Tongue (tissue), 2 donors: ENCODE results near the gene REG1B. TPM values are rescaled to one million over a fixed set of nuclear protein-coding genes. Genes with fewer than 3 reads are reported as not detected.
"Not testable (repeated sequence)": the region's sequence is repeated elsewhere in the genome, so short reads cannot be mapped to it uniquely, and the experiment has no call there.

Source experiments
- DNase-seq: peaks from one replicate; pipeline ENCODE4 v3.0.0-alpha.2; 2015
- total RNA-seq: library from RNA; depleted of rRNA; stranded (reverse); fragments of >200 nt; gene quantifications from one replicate; pipeline ENCODE4 v1.2.3, GENCODE V29; 2014

Gene REG1B
- total RNA-seq, 1 donor from 2014 or later = not detected

DNA sequence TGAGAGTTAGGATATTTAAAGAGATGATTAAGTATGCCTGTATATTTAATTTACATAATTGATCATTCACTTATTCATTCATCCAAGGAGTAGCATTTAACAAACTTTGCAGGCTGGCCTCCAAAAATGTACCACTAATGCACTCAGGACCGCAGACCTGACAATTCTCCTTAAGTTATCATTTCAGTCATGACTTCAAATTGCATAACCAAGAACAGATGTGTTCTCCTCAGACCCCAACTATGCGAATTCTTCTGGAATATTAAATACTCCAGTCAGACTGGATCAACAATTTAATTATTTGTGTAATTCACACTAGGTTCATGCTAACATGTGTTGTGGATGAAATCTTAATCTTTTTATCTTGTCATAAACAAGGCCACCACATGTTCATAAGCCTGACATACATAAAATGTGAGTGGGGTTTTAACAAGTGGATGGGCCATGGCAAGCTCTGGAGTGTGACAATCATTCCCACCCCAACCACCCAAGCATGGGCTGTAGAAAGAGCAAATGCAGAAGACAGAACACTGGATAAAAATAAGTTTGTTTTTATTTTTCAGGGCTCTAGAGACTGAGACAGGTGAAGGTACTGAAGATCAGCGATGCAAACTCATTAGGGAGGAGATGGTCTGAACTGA, 3.2 kb downstream of the REG1B start:
- no peak for DNase-seq

DNA sequence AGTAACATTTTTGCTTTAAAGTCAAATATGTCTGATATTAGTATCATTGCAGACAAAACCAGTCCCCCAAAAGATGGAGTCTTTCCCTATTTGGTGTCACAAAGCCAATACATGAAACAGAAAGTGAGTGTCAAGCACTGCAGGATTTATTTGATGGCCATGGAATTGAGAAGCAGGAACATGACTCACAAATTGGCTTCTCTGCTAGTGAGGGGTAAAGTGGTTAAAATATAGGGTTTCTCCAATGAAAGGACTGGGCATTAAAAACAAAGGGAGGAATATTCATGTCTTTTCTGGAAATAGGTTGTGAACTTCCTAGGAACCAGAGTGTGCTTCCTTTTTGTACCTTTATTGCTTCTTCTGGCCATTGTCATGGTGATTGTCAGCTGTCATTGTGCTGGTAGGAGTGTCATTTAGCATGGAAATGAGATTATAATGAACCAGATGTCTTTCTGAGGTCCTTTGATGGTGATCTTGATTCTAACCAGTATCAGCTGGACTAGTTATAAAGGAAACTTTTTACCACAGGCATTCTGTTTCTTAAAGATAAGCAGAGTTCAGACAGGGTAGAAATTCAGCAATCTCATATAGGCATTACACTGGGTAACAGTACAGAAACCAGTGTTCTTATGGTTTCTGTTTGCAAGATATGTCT, 4.1 kb downstream of the REG1B start:
- DNase-seq = no peak

DNA sequence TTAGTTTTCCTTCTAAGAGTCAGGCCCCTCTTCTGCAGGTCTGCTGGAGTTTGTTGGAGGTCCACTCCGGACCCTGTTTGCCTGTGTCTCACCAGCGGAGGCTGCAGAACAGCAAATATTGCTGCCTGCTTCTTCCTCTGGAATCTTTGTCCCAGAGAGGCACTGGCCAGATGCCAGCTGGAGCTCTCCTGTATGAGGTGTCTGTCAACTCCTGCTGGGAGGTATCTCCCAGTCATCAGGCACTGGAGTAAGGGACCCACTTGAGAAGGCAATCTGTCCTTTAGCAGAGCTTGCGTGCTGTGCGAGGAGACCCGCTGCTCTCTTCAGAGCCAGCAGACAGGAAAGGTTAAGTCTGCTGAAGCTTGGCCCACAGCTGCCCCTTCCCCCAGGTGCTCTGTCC, 4.8 kb downstream of the REG1B start:
- no peak for DNase-seq

DNA sequence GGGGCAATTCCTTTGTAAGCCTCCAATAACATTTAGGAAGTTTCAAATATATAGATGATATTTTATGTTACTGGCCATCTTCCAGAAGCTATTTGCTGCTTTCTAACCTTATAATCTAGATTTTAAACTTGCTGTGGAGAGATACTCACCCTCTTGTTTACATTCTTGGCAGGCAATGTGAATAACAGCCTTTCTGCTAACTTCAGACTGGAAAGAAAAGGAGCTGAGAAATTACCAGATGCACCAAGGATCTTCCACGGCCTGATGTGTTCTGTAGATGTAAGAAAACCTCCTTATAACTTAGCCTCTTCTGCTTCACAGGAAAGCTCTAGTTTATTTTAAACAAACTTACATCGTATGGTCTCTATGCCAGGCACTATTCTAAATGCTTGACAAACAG, 16.7 kb downstream of the REG1B start:
- DNase-seq = no peak

DNA sequence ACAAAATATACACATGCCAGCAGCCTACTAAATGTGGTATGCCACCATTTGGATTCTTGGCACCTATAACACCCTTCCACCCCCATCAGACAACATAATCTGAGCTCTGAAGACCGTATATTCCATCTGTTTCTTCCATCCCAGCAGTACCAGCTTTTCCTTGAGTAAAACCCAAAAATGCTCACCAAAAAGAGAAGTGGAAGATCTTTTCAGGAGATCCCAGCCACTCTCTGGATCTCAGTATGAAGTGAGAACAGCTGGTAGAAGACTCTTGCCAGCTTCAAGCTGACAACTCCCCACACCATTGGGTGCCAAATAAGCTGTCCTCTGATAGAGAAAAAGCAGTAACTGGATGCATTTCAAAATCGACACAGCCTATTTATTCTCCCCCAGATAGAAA, 22.6 kb downstream of the REG1B start:
- no peak for DNase-seq

DNA sequence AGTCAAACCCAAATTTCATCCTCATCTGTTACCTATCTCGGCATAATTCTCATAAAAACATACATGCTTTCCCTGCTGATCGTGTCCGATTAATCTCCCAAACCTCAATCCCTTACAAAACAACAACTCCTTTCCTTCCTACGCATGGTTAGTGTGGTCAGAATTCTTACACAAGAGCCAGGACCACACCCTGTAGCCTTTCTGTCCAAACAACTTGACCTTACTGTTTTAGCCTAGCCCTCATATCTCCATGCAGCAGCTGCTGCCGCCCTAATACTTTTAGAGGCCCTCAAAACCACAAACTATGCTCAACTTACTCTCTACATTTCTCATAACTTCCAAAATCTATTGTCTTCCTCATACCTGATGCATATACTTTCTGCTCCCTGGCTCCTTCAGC, 33.0 kb downstream of the REG1B start:
- not testable (repeated sequence) for DNase-seq

DNA sequence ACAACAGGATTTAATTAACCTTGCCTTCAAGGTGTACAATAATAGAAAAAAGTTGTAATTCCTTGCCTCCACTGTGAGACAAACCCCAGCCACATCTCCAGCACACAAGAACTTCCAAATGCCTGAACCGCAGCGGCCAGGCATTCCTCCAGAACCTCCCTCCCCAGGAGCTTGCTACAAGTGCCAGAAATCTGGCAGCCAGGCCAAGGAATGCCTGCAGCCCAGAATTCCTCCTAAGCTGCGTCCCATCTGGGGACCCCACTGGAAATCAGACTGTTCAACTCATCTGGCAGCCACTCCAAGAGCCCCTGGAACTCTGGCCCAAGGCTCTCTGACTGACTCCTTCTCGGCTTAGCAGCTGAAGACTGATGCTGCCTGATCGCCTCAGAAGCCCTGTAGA, 34.3 kb downstream of the REG1B start:
- DNase-seq = peak; percentile 81

DNA sequence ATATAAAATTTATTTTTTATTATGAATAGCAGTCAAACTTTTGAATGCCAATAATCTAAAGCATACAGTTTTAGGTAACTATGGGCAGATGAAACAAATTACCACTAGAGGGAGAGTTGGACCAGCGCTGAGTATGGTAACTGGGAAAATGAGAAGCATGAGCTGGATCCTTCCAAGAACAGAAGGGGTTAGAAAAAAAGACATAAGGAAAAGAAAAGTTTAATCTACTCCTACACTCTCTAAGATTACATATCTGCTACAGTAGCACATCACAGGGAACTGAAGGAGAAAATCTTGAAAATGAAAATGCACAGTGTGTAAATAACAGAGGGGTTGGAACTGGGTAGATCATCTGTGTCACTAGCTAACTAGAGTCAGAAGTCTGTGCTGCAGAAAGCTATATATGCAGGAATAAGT, 46.8 kb downstream of the REG1B start:
- peak; percentile 56 for DNase-seq

DNA sequence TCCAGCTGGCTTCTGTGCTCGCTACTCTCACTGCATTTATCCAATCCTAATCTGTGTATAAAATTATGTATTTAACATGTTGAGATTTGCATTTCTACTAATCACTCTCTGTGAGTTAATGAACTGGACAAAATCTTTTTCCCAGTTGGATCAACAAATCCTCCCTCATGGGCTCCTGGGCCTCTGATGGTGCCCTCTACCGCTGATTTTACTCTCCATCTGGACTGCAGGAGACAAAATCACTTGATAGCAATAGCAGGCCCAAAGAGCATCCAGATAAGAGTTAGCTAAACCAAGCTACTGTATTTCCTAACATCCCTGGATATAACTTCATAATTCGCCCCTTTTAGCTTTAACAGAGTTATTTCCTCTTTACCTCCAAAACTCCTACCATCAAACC, 47.8 kb downstream of the REG1B start:
- DNase-seq = no peak

Other genes with a start within 250 kb of the REG1B start
- gene REG3G, start 62.3 kb downstream of the REG1B start, total RNA-seq = not detected
- not detected for gene REG1A, start 32.5 kb upstream of the REG1B start, total RNA-seq
- gene REG3A, start 71.8 kb upstream of the REG1B start, total RNA-seq = not detected